Erythroblast (primary cell): ENCODE data around the gene TMEM213.

Experiments used
- GATA1 ChIP-seq: IDR thresholded peaks from 2 replicates; pipeline ENCODE4 v1.6.1; 2011; ENCODE audit warnings: low read depth, mild to moderate bottlenecking, control low read depth, low read length, moderate library complexity
- POLR2A ChIP-seq: IDR thresholded peaks from 2 replicates; pipeline ENCODE4 v1.6.1; 2011; ENCODE audit warnings: mild to moderate bottlenecking, low read length

GRCh38 chr7:138784692-138785091, 13.1 kb upstream of the TMEM213 start:
- TF ChIP-seq POLR2A = no peak
- no peak for TF ChIP-seq GATA1
